Peyer's patch (tissue), 4 donors: ENCODE measurements around the gene FAM53A.

ENCODE experiments used
- POLR2A ChIP-seq, 2 donors: fragments of 450-650 bp; IDR thresholded peaks; one replicate each; pipeline ENCODE4 v1.5.1; 2017; ENCODE audit warnings: antibody characterized with exemption in 2 of 2, mild to moderate bottlenecking in 2 of 2, moderate library complexity in 2 of 2
- TF ChIP-seq, protein P1 (sequence below), 6 experiments: fragments of 450-650 bp in 4 of 6; fragments of 200-600 bp in 2 of 6; sonication (generic) in 1 of 6; IDR thresholded peaks; one replicate each; pipeline ENCODE4 v1.5.1; 2017 to 2019; ENCODE audit warnings: antibody characterized with exemption in 6 of 6, mild to moderate bottlenecking in 3 of 6, moderate library complexity in 1 of 6

GRCh38 chr4:1656986-1657385 is 27.1 kb downstream of the FAM53A start:
- TF ChIP-seq, protein P1, sequence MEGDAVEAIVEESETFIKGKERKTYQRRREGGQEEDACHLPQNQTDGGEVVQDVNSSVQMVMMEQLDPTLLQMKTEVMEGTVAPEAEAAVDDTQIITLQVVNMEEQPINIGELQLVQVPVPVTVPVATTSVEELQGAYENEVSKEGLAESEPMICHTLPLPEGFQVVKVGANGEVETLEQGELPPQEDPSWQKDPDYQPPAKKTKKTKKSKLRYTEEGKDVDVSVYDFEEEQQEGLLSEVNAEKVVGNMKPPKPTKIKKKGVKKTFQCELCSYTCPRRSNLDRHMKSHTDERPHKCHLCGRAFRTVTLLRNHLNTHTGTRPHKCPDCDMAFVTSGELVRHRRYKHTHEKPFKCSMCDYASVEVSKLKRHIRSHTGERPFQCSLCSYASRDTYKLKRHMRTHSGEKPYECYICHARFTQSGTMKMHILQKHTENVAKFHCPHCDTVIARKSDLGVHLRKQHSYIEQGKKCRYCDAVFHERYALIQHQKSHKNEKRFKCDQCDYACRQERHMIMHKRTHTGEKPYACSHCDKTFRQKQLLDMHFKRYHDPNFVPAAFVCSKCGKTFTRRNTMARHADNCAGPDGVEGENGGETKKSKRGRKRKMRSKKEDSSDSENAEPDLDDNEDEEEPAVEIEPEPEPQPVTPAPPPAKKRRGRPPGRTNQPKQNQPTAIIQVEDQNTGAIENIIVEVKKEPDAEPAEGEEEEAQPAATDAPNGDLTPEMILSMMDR (IDR thresholded peaks at IDR 0.05) = no peak
- TF ChIP-seq POLR2A (IDR thresholded peaks at IDR 0.05) = no peak
